ENCODE data around the gene NPTXR.
A peak's percentile ranks its signal among the peaks of the same experiment; 100 is the strongest.

Gene NPTXR
- total RNA-seq, result 0.10 to 3.2 (median 0.36) reads per million in 17 experiments

GRCh38 chr22:38843657-38844314 lies at the start of gene NPTXR:
Gene NPTXR, minus strand, starts transcription at chr22:38844028.
- DNase-seq, result peak; percentile 54 to 83 (median 66)

- no peak for DNase-seq
Observed at GRCh38 chr22:38891256-38891655, 47.4 kb upstream of the NPTXR start.

- no peak for DNase-seq
Observed at GRCh38 chr22:38890377-38890776, 46.5 kb upstream of the NPTXR start.

GRCh38 chr22:38886333-38886732 lies 42.5 kb upstream of the NPTXR start:
- no peak for DNase-seq

- DNase-seq, result no peak
Observed at GRCh38 chr22:38882972-38883622, 39.3 kb upstream of the NPTXR start.

- no peak for DNase-seq
Observed at GRCh38 chr22:38881997-38882879, 38.4 kb upstream of the NPTXR start.

GRCh38 chr22:38881464-38881871 lies 37.6 kb upstream of the NPTXR start:
- DNase-seq, result peak in 3 of 4 experiments; percentile 30 to 46 (median 39)

GRCh38 chr22:38879961-38880360 lies 36.1 kb upstream of the NPTXR start:
- no peak for DNase-seq

GRCh38 chr22:38879108-38879729 lies 35.4 kb upstream of the NPTXR start:
- DNase-seq, result peak; percentile 49 to 77 (median 64)

GRCh38 chr22:38878001-38878400 lies 34.2 kb upstream of the NPTXR start:
- DNase-seq, result no peak

- no peak for DNase-seq
Observed at GRCh38 chr22:38874529-38875222, 30.8 kb upstream of the NPTXR start.

GRCh38 chr22:38873469-38874411 lies 29.9 kb upstream of the NPTXR start:
- DNase-seq, result peak in 2 of 4 experiments; percentile 22 to 33

GRCh38 chr22:38872831-38873248 lies 29.0 kb upstream of the NPTXR start:
- peak; percentile 36 to 74 (median 56) for DNase-seq

GRCh38 chr22:38872172-38872830 lies 28.5 kb upstream of the NPTXR start, which contains the start of gene CBX6:
Gene CBX6, minus strand, starts transcription at chr22:38872216. Its CDS starts 26 bp downstream, at chr22:38872190.
- DNase-seq, result peak; percentile 94 to 99 (median 98)

- DNase-seq, result peak in 3 of 4 experiments; percentile 25 to 52 (median 34)
Observed at GRCh38 chr22:38871360-38872171, 27.7 kb upstream of the NPTXR start.

- no peak for DNase-seq
Observed at GRCh38 chr22:38870791-38871359, 27.0 kb upstream of the NPTXR start.

- DNase-seq, result peak; percentile 90 to 96 (median 92)
Observed at GRCh38 chr22:38870312-38870741, 26.5 kb upstream of the NPTXR start.

GRCh38 chr22:38869663-38870062 lies 25.8 kb upstream of the NPTXR start:
- no peak for DNase-seq

Data from suppressor macrophage (primary cell).